ENCODE results near the gene DUSP21.
"Not testable (repeated sequence)": the region's sequence is repeated elsewhere in the genome, so short reads cannot be mapped to it uniquely, and the experiment has no call there.

DUSP21 gene

DNA sequence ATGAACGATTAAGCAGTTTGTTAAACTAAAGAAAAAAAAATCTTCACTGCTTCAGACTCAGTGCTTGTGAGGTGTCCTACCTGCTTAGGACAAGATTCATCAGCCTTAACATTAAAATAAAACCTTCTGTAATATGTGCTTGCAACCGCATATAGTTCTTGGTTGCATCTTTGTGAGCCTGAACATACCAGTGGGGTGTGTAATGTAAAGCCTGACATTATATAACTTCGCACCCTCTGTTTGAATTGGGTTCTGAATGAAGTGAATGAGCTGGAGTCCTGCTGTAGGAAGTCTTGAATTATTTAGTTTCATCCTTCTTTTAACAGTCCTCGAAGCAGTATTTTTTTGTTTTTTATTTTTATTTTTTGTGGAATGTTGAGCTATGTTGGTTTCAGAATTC lies 32.3 kb downstream of the DUSP21 start:
- no peak for DNase-seq (ENCODE audit: low read depth in 2 of 2)

DNA sequence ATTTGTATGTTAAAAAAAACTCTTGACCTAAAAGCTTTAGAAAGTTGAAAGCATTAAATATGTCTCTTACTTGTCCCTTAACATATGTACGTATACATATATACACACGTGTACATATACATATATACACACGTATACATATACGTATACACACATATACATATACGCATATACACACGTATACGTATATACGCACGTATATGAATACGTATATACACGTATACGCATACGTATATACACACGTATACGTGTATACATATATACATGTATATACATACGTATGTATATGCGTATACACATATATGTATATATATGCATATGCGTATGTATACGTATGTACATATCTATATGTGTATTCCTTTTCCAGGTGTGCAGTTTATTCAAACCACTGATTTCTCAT lies 32.9 kb downstream of the DUSP21 start:
- no peak for DNase-seq (ENCODE audit: low read depth in 2 of 2)

DNA sequence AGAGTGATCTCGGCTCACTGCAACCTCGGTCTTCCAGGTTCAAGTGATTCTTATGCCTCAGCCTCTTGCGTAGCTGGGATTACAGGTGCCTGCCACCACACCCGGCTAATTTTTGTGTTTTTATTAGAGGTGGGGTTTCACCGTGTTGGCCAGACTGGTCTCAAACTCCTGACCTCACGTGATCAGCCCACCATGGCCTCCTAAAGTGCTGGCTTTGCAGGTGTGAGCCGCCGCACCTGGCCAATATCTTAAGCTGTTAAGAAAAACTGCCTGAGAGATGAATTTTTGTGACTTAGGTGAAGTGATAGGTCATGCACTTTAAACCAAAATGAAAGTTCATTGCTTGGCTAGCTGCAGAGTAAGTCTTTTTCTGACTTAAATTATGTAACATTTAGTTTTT lies 35.0 kb downstream of the DUSP21 start:
- DNase-seq (ENCODE audit: low read depth in 2 of 2), result no peak

DNA sequence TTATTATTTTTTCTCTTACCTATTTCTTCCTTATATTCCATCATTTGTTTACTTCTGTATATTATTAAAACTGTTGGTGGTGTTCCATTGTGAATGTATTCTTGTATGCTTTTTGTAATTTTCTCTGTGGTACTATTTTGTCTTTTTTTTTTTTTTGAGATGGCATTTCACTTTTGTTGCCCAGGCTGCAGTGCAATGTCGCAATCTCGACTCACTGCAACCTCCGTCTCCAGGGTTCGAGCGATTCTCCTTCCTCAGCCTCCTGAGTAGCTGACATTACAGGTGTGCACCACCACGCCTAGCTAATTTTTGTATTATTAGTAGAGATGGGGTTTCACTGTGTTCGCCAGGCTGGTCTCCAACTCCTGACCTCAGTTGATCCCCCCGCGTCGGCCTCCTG lies 37.7 kb downstream of the DUSP21 start:
- no peak for DNase-seq (ENCODE audit: low read depth in 2 of 2)

DNA sequence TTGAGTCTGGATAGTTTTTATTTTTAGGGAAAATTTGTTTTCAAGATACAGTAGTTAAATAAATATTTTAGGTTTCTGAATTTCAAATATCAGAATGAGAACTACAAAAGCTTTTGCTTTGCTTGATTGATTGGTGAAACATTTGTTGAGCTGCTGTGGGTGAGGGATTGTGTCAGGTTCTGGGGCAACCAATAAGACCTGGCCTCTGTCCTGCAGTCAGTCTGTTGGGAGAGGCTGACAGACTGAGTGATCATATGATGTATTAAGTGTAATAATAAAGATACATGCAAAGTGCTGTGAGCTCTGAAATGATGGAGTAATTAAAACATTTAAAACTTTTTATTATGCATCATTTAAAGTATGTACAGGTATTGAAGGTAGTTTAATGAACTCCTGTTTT lies 38.8 kb downstream of the DUSP21 start:
- DNase-seq (ENCODE audit: low read depth in 2 of 2), result no peak

DNA sequence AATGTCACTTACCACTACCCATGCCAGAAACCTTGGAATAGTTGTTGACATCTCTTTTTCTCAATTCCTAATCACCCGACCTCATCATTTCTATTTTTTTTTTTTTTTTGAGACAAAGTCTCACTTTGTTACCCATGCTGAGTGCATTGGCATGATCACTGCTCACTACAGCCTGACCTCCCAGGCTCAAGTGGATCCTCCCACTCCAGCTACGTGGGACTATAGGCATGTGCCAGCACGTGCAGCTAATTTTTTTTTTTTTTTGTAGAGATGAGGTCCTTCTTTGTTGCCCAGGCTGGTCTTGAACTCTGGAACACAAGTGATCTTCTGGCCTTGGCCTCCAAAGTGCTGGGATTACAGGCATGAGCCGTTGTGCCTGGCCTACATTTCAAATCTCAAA lies 41.1 kb downstream of the DUSP21 start:
- no peak for DNase-seq (ENCODE audit: low read depth in 2 of 2)

DNA sequence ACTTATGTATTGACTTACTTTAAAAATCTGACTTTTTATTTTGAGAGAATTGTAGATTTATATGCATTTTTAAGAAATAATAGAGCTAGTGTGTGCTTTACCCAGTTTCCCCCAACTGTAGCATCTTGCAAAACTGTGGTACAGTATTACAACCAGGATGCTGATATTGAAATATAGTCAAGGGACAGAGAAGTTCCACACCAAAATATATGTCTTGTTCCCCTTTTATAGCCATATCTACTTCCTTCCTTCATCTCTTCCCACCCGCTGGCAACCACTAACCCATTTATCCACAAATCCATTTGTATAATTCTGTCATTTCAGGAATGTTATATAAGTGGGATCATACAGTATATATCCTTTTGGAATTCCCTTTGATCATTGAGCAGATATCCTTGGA lies 46.0 kb downstream of the DUSP21 start:
- no peak for DNase-seq (ENCODE audit: low read depth in 2 of 2)

DNA sequence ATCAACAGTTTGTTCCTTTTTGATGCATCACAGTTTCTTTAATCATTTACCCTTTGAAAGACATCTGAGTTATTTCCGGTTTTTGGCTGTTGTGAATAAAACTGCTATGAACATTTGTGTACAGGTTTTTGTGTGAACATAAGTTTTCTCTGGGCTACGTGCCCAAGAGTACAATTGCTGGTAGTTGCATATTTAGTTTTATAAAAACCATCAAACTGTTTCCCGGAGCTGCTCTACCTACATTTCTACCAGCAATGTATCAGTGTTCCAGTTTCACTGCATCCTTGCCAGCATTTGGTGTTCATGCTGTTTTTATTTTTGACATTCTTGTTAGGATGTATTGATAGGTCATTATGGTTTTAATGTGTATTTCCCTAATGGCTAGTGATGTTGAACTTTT lies 46.4 kb downstream of the DUSP21 start:
- no peak for DNase-seq (ENCODE audit: low read depth in 2 of 2)

DNA sequence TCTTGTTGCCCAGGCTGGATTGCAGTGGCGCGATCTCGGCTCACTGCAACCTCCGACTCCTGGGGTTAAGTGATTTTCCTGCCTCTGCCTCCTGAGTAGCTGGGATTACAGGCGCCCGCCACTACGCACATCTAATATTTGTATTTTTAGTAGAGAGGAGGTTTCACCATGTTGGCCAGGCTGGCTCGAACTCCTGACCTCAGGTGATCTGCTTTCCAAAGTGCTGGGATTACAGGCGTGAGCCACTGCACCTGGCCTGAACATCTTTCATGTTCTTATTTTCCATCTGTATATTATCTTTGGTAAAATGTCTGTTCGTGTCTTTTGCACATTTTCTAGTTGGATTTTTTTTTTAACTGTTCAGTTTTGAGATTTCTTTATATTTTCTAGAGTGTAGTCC lies 46.9 kb downstream of the DUSP21 start:
- not testable (repeated sequence) for DNase-seq (ENCODE audit: low read depth in 2 of 2)

DNA sequence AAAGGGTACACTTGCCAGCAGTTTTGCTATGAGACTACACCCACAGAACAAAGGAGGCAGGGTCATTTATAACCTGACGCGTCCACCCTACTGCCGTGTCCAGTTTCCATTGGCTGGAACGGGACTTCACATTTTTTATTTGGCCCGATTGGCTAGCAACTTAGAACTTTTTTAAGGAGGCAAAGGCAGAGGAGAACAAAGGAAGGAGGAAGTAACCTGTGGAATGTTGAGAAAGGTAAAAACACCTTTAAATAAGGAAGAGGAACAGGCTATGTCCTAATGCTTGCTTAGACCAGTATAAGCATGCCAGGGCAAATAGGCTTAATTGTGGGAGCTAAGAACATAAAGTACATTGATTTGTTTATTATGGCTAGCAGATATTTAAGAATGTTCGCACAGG lies 47.8 kb downstream of the DUSP21 start:
- no peak for DNase-seq (ENCODE audit: low read depth in 2 of 2)

Measured in fibroblast of skin of left biceps (primary cell).